AG09319 (cell line): ENCODE results near the gene FER.

Experiments used
- DNase-seq: peaks from one replicate; pipeline ENCODE4 v3.0.0-alpha.2; 2010; ENCODE audit warnings: low read depth; ENCODE audit errors: extremely low read depth
- TF ChIP-seq, protein P1 (sequence below): IDR thresholded peaks from 2 replicates; pipeline ENCODE4 v1.5.1; 2011; ENCODE audit warnings: low read depth, mild to moderate bottlenecking, inconsistent platforms, low read length, moderate library complexity

FER gene

DNA sequence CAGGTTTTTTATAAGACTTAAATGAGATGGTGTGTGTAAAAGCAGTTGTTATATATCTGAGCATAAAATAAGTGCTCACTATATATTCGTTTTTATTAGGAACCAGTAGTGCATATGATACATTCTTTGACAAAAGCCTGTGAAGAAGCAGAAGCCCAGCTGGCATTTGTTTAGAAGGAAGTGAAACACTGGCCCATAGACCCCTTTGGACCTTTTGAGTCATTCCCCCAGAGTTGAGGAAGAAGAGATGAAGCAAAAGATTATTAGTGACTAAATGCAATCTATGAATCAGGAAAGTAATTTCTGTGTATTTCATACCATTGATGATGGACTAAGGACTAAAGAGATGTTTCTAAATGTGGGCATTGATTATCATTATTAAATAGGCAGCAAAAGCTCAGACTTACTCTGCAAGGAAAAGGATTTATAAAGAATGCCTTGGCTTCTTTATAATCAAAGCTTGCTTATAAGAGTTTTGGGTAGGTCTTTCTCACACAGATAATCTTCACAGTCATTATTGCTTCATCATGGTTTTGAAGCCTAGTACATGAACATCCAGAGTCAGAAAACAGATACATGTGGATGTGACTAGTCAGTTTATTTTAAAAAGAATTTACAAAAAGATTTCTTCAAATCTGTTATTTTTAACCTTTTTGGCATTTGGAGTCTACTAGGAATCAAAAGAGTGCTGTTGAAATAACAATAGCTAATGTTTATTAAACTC is 16.9 kb upstream of the FER start:
- DNase-seq = no peak
- TF ChIP-seq, protein P1, sequence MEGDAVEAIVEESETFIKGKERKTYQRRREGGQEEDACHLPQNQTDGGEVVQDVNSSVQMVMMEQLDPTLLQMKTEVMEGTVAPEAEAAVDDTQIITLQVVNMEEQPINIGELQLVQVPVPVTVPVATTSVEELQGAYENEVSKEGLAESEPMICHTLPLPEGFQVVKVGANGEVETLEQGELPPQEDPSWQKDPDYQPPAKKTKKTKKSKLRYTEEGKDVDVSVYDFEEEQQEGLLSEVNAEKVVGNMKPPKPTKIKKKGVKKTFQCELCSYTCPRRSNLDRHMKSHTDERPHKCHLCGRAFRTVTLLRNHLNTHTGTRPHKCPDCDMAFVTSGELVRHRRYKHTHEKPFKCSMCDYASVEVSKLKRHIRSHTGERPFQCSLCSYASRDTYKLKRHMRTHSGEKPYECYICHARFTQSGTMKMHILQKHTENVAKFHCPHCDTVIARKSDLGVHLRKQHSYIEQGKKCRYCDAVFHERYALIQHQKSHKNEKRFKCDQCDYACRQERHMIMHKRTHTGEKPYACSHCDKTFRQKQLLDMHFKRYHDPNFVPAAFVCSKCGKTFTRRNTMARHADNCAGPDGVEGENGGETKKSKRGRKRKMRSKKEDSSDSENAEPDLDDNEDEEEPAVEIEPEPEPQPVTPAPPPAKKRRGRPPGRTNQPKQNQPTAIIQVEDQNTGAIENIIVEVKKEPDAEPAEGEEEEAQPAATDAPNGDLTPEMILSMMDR = no peak

DNA sequence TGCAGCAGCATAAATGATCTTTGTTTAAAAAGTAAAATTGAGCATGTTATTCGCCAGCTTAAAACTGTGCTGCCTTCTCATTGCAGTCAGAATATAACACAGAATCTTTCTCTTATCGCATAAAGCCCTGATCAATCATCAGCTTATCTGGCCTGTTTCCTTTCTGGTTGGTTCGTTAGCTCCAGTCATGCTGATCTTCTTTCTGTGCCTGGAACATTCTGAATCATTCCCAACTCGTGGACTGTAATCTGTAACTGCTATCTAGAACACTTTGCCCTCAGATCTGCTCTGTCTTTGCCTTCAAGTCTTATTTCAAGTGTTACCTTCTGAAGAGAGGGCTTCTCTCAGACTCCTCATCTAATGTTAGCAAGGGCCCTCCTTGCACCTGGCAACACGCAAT is 11.9 kb upstream of the FER start:
- TF ChIP-seq, protein P1 = no peak

DNA sequence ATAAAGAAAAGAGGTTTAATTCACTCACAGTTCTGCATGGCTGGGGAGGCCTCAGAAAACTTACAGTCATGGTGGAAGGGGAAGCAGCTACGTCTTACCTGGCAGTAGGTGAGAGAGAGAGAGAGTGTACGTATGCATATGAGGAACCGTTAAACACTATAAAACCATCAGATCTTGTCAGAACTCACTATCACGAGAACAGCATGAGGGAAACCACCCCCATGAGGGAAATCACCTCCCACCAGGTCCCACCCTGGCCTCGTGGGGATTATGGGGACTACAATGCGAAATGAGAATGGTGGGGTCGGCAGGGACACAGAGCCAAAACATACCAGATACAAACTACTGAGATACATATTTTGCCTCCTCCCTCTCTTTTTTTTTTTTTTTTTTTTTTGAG is 10.8 kb upstream of the FER start:
- no peak for DNase-seq
- TF ChIP-seq, protein P1 = no peak

More for the DNA sequence above, 11.9 kb upstream of the FER start:
- no peak for DNase-seq

DNA sequence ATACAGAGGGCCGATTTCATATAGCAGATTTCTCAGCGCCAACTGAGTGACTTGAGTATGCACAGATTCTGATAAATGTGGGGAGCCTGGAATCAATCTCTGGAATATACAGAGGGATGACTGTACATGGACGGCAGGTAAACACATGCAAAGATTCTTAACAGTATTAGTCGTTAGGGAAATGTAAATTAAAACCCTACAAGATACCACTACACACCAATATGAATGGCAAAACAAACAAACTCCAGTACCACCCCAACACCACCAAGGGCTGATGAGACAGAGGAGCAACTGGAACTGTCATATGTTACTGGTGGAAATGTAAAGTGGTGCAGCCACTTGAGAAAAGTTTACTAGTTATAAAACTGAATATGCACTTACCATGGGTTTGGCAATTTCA is 8.3 kb upstream of the FER start:
- TF ChIP-seq, protein P1 = no peak
- no peak for DNase-seq

GRCh38 chr5:108739906-108740305 is 7.8 kb upstream of the FER start:
- no peak for DNase-seq
- TF ChIP-seq, protein P1 = no peak

DNA sequence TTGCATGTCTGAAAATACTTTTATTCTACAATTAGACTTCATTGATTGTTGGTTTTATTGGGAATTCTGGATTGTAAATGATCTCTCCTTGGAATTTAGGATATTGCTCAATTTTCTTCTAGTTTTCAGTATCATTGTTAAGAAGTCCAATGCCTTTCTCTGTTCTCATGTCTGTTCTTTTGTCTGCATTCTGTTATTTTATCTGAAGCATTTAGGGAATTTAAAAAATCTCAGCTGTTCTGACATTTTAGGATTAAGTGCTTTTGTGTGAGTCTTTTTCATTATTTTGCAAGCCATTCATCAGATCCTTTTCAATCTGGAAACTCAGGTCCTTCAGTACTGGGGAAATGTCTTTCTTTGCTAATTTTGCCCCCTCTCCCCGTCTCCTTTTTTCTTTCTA is 4.4 kb upstream of the FER start:
- DNase-seq = no peak
- TF ChIP-seq, protein P1 = no peak

DNA sequence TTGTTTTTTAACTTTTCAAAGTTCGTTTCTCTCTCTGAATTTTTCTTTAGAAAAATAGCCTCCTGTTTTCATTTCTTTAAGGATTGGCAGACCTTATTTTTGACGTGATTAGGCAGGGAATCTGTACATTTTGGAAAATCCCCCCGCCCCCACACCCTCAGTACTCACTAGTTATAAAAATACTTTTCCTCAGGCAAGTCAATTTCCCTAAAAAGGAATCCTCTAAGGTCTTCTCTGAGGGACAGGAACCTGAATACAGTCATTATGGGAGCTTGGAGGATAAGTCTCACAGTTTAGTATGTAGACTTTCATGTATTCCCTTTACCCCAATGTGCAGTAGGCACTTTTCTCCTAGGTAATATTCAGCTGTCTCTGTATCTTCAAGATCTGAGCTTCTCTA is 3.9 kb upstream of the FER start:
- TF ChIP-seq, protein P1 = no peak
- no peak for DNase-seq
